Left lung (tissue), 10 donors: ENCODE data around the gene RRM1. TPM values are rescaled to one million over a fixed set of nuclear protein-coding genes. Genes with fewer than 3 reads are reported as not detected.
"Not testable (repeated sequence)": the region's sequence is repeated elsewhere in the genome, so short reads cannot be mapped to it uniquely, and the experiment has no call there.

ENCODE experiments used
- ATAC-seq: fragments of 200-7000 bp; cut with Tn5 transposase; one replicate; pipeline ENCODE4 v1.9.1; 2020; ENCODE audit warnings: moderate library complexity
- DNase-seq, 4 donors: peaks; one replicate each; pipeline ENCODE4 v3.0.0-alpha.2; 2013 to 2020
- H3K27ac ChIP-seq, 2 donors: fragments of 200-600 bp; sonication (generic) in 1 of 2; one replicate each; pipeline versions ENCODE4 v1.5.0 to v1.8.0; 2020 to 2021
- H3K27me3 ChIP-seq, 2 donors: fragments of 200-600 bp; sonication (generic) in 1 of 2; one replicate each; pipeline versions ENCODE4 v1.5.0 to v1.8.0; 2020 to 2021
- H3K36me3 ChIP-seq, 2 donors: fragments of 200-600 bp; sonication (generic) in 1 of 2; one replicate each; pipeline versions ENCODE4 v1.5.0 to v1.8.0; 2020 to 2021
- H3K4me1 ChIP-seq, 2 donors: fragments of 200-600 bp; one replicate each; pipeline ENCODE4 v1.8.0; 2021
- H3K4me3 ChIP-seq, 2 donors: fragments of 200-600 bp; sonication (generic) in 1 of 2; one replicate each; pipeline versions ENCODE4 v1.5.0 to v1.8.0; 2020 to 2021; ENCODE audit warnings: mild to moderate bottlenecking in 1 of 2
- H3K9me3 ChIP-seq, 2 donors: fragments of 200-600 bp; sonication (generic) in 1 of 2; one replicate each; pipeline versions ENCODE4 v1.5.0 to v1.8.0; 2020 to 2021
- intact Hi-C, 2 donors: fragments of 100-400 bp; cut with DNase I; formaldehyde crosslinking; loops; one replicate each; pipeline versions ENCODE4 v1.11.2 to v1.14.2; 2022
- polyA plus RNA-seq, 6 donors: library from polyadenylated mRNA; unstranded; fragments of 120-200 nt; gene quantifications; one replicate each; pipeline ENCODE4 v1.2.1, GENCODE V29; 2013; ENCODE audit not compliant: insufficient read length in 6 of 6
- total RNA-seq, 2 donors: library from RNA; stranded (reverse); fragmentation: NEBNext Ultra II Directional; extraction: Animal tissue kit (Norgen Biotek cat#: 25700); gene quantifications; one replicate each; pipeline ENCODE4 v1.2.1, GENCODE V29; 2021
- TF ChIP-seq, protein P1 (sequence below), 2 donors: fragments of 200-600 bp; sonication (generic) in 1 of 2; IDR thresholded peaks; one replicate each; pipeline versions ENCODE4 v1.5.0 to v1.8.0; 2021; ENCODE audit warnings: antibody characterized with exemption in 2 of 2
- donor health status: DM: no; HTN: yes; CAD: no.
- donor health status: DM: no; HTN: no; CAD: no.

RRM1 gene
- total and polyA plus RNA-seq, 8 donors = 46.0 to 93.8 (median 60.9) TPM

- no peak overlapping the region for H3K4me3 ChIP-seq
- TF ChIP-seq, protein P1, sequence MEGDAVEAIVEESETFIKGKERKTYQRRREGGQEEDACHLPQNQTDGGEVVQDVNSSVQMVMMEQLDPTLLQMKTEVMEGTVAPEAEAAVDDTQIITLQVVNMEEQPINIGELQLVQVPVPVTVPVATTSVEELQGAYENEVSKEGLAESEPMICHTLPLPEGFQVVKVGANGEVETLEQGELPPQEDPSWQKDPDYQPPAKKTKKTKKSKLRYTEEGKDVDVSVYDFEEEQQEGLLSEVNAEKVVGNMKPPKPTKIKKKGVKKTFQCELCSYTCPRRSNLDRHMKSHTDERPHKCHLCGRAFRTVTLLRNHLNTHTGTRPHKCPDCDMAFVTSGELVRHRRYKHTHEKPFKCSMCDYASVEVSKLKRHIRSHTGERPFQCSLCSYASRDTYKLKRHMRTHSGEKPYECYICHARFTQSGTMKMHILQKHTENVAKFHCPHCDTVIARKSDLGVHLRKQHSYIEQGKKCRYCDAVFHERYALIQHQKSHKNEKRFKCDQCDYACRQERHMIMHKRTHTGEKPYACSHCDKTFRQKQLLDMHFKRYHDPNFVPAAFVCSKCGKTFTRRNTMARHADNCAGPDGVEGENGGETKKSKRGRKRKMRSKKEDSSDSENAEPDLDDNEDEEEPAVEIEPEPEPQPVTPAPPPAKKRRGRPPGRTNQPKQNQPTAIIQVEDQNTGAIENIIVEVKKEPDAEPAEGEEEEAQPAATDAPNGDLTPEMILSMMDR (IDR thresholded peaks at IDR 0.05) = no peak
- intact Hi-C loops = no loop called here
- ATAC-seq = no peak
- H3K36me3 ChIP-seq = peaks cover 0 to 5% of the 10 kb centered on the region in 2 donors
- no peak overlapping the region for H3K27ac ChIP-seq
- DNase-seq = no peak
- no peaks in the 10 kb centered on the region for H3K4me1 ChIP-seq
- H3K9me3 ChIP-seq = no peaks in the 10 kb centered on the region
- no peaks in the 10 kb centered on the region for H3K27me3 ChIP-seq
Observed at GRCh38 chr11:4146070-4146771, 51.6 kb downstream of the RRM1 start.

DNA sequence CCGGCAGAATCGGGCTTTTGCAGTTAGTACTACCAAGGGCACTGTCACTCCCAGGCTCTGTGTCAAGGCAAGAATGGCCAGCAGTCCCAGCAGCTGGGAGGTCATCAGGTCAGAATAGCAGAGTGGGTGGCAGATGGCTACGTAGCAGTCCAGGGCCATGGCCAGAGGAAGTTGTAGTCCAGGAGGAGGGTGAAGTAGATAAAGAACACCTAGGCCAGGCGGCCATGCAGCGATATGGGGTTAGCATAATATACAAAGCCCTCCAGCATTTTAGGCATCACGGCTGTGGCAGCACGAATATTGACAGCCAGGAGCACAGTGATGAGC, 52.1 kb downstream of the RRM1 start:
- intact Hi-C loops = no loop called here
- no peak for ATAC-seq

DNA sequence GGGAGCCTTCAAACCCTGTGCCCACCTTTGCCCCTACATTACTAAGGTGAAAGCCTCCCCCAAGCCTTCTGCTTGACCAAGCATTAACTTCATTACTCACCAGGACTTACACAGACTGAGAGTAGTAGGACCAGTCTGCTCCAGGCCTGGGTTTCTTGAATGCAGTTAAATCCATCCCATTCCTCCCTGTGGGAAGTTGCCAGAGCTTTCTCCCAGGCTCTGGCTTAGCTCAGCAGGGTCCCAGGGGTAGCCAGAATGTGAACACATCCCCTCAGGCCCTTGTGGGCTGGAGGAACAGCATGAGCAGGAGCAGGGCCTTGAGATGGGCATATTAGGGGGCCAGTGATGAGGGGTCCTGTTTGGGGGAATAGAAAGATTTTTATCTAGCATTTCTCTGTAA, 59.9 kb downstream of the RRM1 start:
- Histone ChIP-seq H3K36me3 (no peaks in the 10 kb centered on the region), H3K4me1 (no peaks in the 10 kb centered on the region), H3K27ac (no peak overlapping the region), H3K4me3 (no peak overlapping the region), H3K27me3 (no peaks in the 10 kb centered on the region), H3K9me3 (no peaks in the 10 kb centered on the region)
- TF ChIP-seq, protein P1 (IDR thresholded peaks at IDR 0.05) = no peak
- intact Hi-C loops = no loop called here
- no peak for DNase-seq
- ATAC-seq = no peak

More for the DNA sequence above, 52.1 kb downstream of the RRM1 start:
- Histone ChIP-seq H3K27me3 (no peaks in the 10 kb centered on the region), H3K27ac (no peak overlapping the region), H3K36me3 (peaks cover 0 to under 1% of the 10 kb centered on the region in 2 donors), H3K9me3 (no peaks in the 10 kb centered on the region), H3K4me3 (no peak overlapping the region), H3K4me1 (no peaks in the 10 kb centered on the region)
- no peak for DNase-seq
- TF ChIP-seq, protein P1 (IDR thresholded peaks at IDR 0.05) = no peak

GRCh38 chr11:4156571-4156970, 62.0 kb downstream of the RRM1 start:
- Histone ChIP-seq H3K4me1 (no peaks in the 10 kb centered on the region), H3K27me3 (no peaks in the 10 kb centered on the region), H3K27ac (no peak overlapping the region), H3K4me3 (no peak overlapping the region), H3K9me3 (no peaks in the 10 kb centered on the region), H3K36me3 (no peaks in the 10 kb centered on the region)
- DNase-seq (no peak), ATAC-seq (no peak)
- TF ChIP-seq, protein P1 (IDR thresholded peaks at IDR 0.05) = no peak
- intact Hi-C loops = no loop called here

- ATAC-seq, intact Hi-C loops, H3K4me3 ChIP-seq, H3K4me1 ChIP-seq, H3K27ac ChIP-seq, H3K9me3 ChIP-seq, DNase-seq, H3K27me3 ChIP-seq, H3K36me3 ChIP-seq: not testable (repeated sequence)
Observed at GRCh38 chr11:4158818-4159217, 64.2 kb downstream of the RRM1 start.

- H3K27me3 ChIP-seq = no peaks in the 10 kb centered on the region
- ATAC-seq (no peak), DNase-seq (no peak)
- no peak overlapping the region for H3K27ac ChIP-seq
- no peak overlapping the region for H3K4me3 ChIP-seq
- H3K9me3 ChIP-seq = no peaks in the 10 kb centered on the region
- intact Hi-C loops = no loop called here
- H3K36me3 ChIP-seq = no peaks in the 10 kb centered on the region
- TF ChIP-seq, protein P1 (IDR thresholded peaks at IDR 0.05) = no peak
- H3K4me1 ChIP-seq = no peaks in the 10 kb centered on the region
Observed at GRCh38 chr11:4161305-4161704, 66.7 kb downstream of the RRM1 start.
